ENCODE measurements around the gene NR1I2.

DNA sequence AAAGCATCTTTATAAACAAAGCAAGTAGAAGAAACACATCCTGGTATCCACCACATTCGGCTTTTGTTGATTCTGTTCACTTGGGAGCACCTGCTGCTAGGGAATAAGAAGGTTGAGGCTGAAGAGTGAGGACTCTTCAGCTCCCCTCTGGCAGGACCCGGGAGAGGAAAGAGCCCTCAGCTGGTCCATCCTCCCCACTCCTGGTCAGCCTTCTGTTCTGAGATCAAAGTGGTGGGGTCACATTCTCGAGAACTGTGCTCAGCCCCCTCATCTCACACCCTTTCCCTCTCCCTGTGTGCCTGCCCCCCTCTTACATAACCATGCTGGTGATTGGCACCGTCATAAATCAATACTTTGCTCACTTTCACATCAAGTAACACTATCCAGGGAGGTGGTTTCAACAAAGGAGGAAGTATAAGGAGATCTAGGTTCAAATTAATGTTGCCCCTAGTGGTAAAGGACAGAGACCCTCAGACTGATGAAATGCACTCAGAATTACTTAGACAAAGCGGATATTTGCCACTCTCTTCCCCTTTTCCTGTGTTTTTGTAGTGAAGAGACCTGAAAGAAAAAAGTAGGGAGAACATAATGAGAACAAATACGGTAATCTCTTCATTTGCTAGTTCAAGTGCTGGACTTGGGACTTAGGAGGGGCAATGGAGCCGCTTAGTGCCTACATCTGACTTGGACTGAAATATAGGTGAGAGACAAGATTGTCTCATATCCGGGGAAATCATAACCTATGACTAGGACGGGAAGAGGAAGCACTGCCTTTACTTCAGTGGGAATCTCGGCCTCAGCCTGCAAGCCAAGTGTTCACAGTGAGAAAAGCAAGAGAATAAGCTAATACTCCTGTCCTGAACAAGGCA lies at the start of gene NR1I2:
- no peak for TF ChIP-seq POLR2AphosphoS5 (IDR thresholded peaks at IDR 0.05; ENCODE audit: low read depth)
- TF ChIP-seq, protein P1, sequence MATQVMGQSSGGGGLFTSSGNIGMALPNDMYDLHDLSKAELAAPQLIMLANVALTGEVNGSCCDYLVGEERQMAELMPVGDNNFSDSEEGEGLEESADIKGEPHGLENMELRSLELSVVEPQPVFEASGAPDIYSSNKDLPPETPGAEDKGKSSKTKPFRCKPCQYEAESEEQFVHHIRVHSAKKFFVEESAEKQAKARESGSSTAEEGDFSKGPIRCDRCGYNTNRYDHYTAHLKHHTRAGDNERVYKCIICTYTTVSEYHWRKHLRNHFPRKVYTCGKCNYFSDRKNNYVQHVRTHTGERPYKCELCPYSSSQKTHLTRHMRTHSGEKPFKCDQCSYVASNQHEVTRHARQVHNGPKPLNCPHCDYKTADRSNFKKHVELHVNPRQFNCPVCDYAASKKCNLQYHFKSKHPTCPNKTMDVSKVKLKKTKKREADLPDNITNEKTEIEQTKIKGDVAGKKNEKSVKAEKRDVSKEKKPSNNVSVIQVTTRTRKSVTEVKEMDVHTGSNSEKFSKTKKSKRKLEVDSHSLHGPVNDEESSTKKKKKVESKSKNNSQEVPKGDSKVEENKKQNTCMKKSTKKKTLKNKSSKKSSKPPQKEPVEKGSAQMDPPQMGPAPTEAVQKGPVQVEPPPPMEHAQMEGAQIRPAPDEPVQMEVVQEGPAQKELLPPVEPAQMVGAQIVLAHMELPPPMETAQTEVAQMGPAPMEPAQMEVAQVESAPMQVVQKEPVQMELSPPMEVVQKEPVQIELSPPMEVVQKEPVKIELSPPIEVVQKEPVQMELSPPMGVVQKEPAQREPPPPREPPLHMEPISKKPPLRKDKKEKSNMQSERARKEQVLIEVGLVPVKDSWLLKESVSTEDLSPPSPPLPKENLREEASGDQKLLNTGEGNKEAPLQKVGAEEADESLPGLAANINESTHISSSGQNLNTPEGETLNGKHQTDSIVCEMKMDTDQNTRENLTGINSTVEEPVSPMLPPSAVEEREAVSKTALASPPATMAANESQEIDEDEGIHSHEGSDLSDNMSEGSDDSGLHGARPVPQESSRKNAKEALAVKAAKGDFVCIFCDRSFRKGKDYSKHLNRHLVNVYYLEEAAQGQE (IDR thresholded peaks at IDR 0.05; ENCODE audit: insufficient replicate concordance, low read depth), result no peak
